DND-41 (cell line): Measurements from ENCODE around the gene MRPS2.

Source experiments
- ATAC-seq: fragments of 200-7000 bp; cut with Tn5 transposase; 3 replicates; pipeline ENCODE4 v1.9.1; 2021; ENCODE audit warnings: low read depth; ENCODE audit not compliant: insufficient read depth
- DNase-seq: peaks from one replicate; pipeline ENCODE4 v3.0.0-alpha.2; 2020
- H2AFZ ChIP-seq: 2 replicates; pipeline ENCODE4 v1.6.0; 2012; ENCODE audit warnings: low read depth, low read length
- H3K27ac ChIP-seq: 2 replicates; pipeline ENCODE4 v1.5.1; 2012; ENCODE audit warnings: low read length, inconsistent platforms
- H3K27me3 ChIP-seq: fragments of 200-600 bp; sonication (generic); 2 replicates; pipeline ENCODE4 v1.6.0; 2012; ENCODE audit warnings: low read length, mild to moderate bottlenecking, inconsistent platforms; ENCODE audit not compliant: insufficient read depth, poor library complexity
- H3K36me3 ChIP-seq: 2 replicates; pipeline ENCODE4 v1.5.1; 2012; ENCODE audit warnings: low read length, inconsistent platforms; ENCODE audit not compliant: insufficient read depth
- H3K4me1 ChIP-seq: 2 replicates; pipeline ENCODE4 v1.5.1; 2012; ENCODE audit warnings: mild to moderate bottlenecking, low read length; ENCODE audit not compliant: insufficient read depth
- H3K4me2 ChIP-seq: 2 replicates; pipeline ENCODE4 v1.6.0; 2012; ENCODE audit warnings: mild to moderate bottlenecking, moderate library complexity, low read length, inconsistent platforms; ENCODE audit not compliant: insufficient read depth
- H3K4me3 ChIP-seq, 2 experiments: fragments of 200-600 bp in 1 of 2; shearing (Covaris generic) in 1 of 2; 2 replicates each; pipeline ENCODE4 v1.5.1; 2012 to 2016; ENCODE audit warnings: inconsistent platforms in 2 of 2, low read length in 2 of 2, mild to moderate bottlenecking in 2 of 2, low read depth in 1 of 2, moderate library complexity in 1 of 2
- H3K79me2 ChIP-seq: 2 replicates; pipeline ENCODE4 v1.6.0; 2012; ENCODE audit warnings: low read length, inconsistent platforms; ENCODE audit not compliant: insufficient read depth
- H3K9ac ChIP-seq: 2 replicates; pipeline ENCODE4 v1.6.0; 2012; ENCODE audit warnings: low read depth, mild to moderate bottlenecking, inconsistent platforms, low read length, moderate library complexity
- H3K9me3 ChIP-seq: 2 replicates; pipeline ENCODE4 v1.5.1; 2012; ENCODE audit warnings: low read length, moderate library complexity, mild to moderate bottlenecking, inconsistent platforms; ENCODE audit not compliant: insufficient read depth, severe bottlenecking
- H4K20me1 ChIP-seq: 2 replicates; pipeline ENCODE4 v1.6.0; 2012; ENCODE audit warnings: low read length; ENCODE audit not compliant: insufficient read depth
- CTCF ChIP-seq: IDR thresholded peaks from 2 replicates; pipeline ENCODE4 v1.5.1; 2012; ENCODE audit warnings: borderline replicate concordance, low read length, moderate library complexity, mild to moderate bottlenecking; ENCODE audit not compliant: poor library complexity, severe bottlenecking; ENCODE audit errors: extremely low read depth
- EZH2 ChIP-seq: IDR thresholded peaks from 3 replicates; pipeline ENCODE4 v1.6.1; 2012; ENCODE audit warnings: borderline replicate concordance, low read depth, mild to moderate bottlenecking, moderate library complexity, low read length, inconsistent platforms; ENCODE audit not compliant: severe bottlenecking

Gene MRPS2

GRCh38 chr9:135482015-135482754 is 18.3 kb upstream of the MRPS2 start:
- no peaks in the 10 kb centered on the region for H3K79me2 ChIP-seq
- H3K4me3 ChIP-seq = no peak overlapping the region
- TF ChIP-seq EZH2 (no peak), CTCF (no peak)
- H3K4me2 ChIP-seq = no peak overlapping the region
- H3K36me3 ChIP-seq = no peaks in the 10 kb centered on the region
- no peak overlapping the region for H3K27ac ChIP-seq
- DNase-seq (no peak), ATAC-seq (no peak)
- no peaks in the 10 kb centered on the region for H3K4me1 ChIP-seq
- no peak overlapping the region for H2AFZ ChIP-seq
- no peaks in the 10 kb centered on the region for H3K9me3 ChIP-seq
- no peak overlapping the region for H3K9ac ChIP-seq
- H3K27me3 ChIP-seq = no peaks in the 10 kb centered on the region
- no peaks in the 10 kb centered on the region for H4K20me1 ChIP-seq

- H3K36me3 ChIP-seq = no peaks in the 10 kb centered on the region
- H3K9me3 ChIP-seq = no peaks in the 10 kb centered on the region
- ATAC-seq (no peak), DNase-seq (no peak)
- H3K79me2 ChIP-seq = no peaks in the 10 kb centered on the region
- H2AFZ ChIP-seq = no peak overlapping the region
- no peaks in the 10 kb centered on the region for H3K4me1 ChIP-seq
- TF ChIP-seq EZH2 (no peak), CTCF (no peak)
- no peak overlapping the region for H3K4me3 ChIP-seq
- no peak overlapping the region for H3K4me2 ChIP-seq
- H4K20me1 ChIP-seq = no peaks in the 10 kb centered on the region
- no peaks in the 10 kb centered on the region for H3K27me3 ChIP-seq
- H3K9ac ChIP-seq = no peak overlapping the region
- no peak overlapping the region for H3K27ac ChIP-seq
Measured at GRCh38 chr9:135484460-135485277, 15.8 kb upstream of the MRPS2 start.

GRCh38 chr9:135485385-135485784 is 15.1 kb upstream of the MRPS2 start:
- Histone ChIP-seq H3K79me2 (no peaks in the 10 kb centered on the region), H3K9ac (no peak overlapping the region), H3K4me1 (no peaks in the 10 kb centered on the region), H3K4me2 (no peak overlapping the region), H3K27ac (no peak overlapping the region), H2AFZ (no peak overlapping the region), H3K9me3 (no peaks in the 10 kb centered on the region), H4K20me1 (no peaks in the 10 kb centered on the region), H3K36me3 (no peaks in the 10 kb centered on the region), H3K27me3 (no peaks in the 10 kb centered on the region), H3K4me3 (no peak overlapping the region)
- TF ChIP-seq EZH2 (no peak), CTCF (no peak)
- DNase-seq (no peak), ATAC-seq (no peak)
